Activated naive CD4-positive, alpha-beta T cell treated with anti-CD3 and anti-CD28 coated beads, Interleukin-2, amount 10 ng/mL, durations not matched to agents 7 days and 5 days (primary cell): ENCODE results near the gene MYPN.
"Not testable (repeated sequence)": the region's sequence is repeated elsewhere in the genome, so short reads cannot be mapped to it uniquely, and the experiment has no call there.

ENCODE experiments used
- CTCF ChIA-PET: fragments of 350-600 bp; sonication (Branson Sonifier 250); formaldehyde crosslinking; loops from one replicate; lab custom pipeline; 2021; ENCODE audit warnings: antibody characterized with exemption; lab: Charles Lee
- DNase-seq: peaks from one replicate; pipeline ENCODE4 v3.0.0-alpha.2; 2020
- H3K27ac Mint-ChIP-seq: one replicate; pipeline ENCODE4 v1.8.0; 2021; ENCODE audit warnings: mild to moderate bottlenecking, moderate library complexity, mixed read lengths
- H3K27me3 Mint-ChIP-seq: one replicate; pipeline ENCODE4 v1.8.0; 2021; ENCODE audit warnings: mild to moderate bottlenecking, mixed read lengths
- H3K36me3 Mint-ChIP-seq: one replicate; pipeline ENCODE4 v1.8.0; 2021; ENCODE audit warnings: mixed read lengths
- H3K4me1 Mint-ChIP-seq: one replicate; pipeline ENCODE4 v1.8.0; 2021; ENCODE audit warnings: mixed read lengths
- H3K4me3 Mint-ChIP-seq: one replicate; pipeline ENCODE4 v1.8.0; 2021; ENCODE audit warnings: mild to moderate bottlenecking, moderate library complexity, mixed read lengths
- H3K9me3 Mint-ChIP-seq: one replicate; pipeline ENCODE4 v1.8.0; 2021; ENCODE audit warnings: mixed read lengths

The MYPN gene, protein sequence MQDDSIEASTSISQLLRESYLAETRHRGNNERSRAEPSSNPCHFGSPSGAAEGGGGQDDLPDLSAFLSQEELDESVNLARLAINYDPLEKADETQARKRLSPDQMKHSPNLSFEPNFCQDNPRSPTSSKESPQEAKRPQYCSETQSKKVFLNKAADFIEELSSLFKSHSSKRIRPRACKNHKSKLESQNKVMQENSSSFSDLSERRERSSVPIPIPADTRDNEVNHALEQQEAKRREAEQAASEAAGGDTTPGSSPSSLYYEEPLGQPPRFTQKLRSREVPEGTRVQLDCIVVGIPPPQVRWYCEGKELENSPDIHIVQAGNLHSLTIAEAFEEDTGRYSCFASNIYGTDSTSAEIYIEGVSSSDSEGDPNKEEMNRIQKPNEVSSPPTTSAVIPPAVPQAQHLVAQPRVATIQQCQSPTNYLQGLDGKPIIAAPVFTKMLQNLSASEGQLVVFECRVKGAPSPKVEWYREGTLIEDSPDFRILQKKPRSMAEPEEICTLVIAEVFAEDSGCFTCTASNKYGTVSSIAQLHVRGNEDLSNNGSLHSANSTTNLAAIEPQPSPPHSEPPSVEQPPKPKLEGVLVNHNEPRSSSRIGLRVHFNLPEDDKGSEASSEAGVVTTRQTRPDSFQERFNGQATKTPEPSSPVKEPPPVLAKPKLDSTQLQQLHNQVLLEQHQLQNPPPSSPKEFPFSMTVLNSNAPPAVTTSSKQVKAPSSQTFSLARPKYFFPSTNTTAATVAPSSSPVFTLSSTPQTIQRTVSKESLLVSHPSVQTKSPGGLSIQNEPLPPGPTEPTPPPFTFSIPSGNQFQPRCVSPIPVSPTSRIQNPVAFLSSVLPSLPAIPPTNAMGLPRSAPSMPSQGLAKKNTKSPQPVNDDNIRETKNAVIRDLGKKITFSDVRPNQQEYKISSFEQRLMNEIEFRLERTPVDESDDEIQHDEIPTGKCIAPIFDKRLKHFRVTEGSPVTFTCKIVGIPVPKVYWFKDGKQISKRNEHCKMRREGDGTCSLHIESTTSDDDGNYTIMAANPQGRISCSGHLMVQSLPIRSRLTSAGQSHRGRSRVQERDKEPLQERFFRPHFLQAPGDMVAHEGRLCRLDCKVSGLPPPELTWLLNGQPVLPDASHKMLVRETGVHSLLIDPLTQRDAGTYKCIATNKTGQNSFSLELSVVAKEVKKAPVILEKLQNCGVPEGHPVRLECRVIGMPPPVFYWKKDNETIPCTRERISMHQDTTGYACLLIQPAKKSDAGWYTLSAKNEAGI (N-terminal part only)

DNA sequence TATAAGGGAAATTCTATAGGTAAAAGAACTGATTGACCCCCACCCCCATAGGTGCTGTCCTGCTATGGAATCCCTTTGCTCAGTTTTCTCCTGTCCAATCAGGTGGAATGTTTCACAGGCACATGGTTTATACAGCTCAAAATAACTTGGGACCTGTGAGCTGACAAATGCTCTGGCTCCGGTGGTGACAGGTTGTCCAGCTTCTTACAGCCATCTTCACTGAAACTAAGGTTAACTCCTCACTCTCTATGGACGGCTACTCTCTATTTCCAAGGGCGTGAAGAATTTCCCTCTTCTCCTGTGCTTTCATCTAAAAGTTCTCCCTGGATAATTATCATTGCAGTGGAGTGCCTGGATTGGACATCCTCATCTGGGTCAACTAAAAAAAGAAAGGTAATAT is at the start of gene MYPN:
MYPN (plus strand) TSS at position 158 of the 400 bp plus-strand sequence. CDS start 11,951 bp downstream, outside the sequence.
- Mint-ChIP-seq H3K4me3 (no peak within 1 kb of the TSS), H3K36me3 (no peaks in the 10 kb centered on the region), H3K4me1 (no peaks in the 10 kb centered on the region), H3K9me3 (no peaks in the 10 kb centered on the region), H3K27me3 (peaks cover 5% of the 10 kb centered on the region), H3K27ac (no peak within 1 kb of the TSS)
- DNase-seq: no peak
- CTCF ChIA-PET: interaction anchor here (1.3 kb wide), 1 partner anchor 10 kb away, joined by 3 read pairs; no protein-coding TSS in a partner anchor

DNA sequence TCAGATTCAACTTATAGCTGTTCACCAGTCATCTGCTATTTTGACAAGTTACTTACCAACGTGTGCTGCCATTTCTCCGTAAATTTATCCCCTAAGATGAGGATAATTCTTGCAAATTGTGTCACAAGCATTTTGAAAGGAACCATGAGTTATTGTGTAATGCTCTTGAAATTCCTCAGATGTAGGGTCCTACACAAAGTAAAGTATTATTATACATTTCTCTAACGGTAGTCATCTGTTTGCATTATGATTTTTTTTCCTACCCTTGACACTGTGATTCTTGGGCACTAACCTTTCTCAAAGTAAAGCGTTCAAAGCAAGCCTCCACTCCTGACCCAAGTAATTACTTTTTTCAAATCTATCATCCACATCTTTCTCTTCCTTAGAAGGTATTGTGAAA is 42.3 kb upstream of the MYPN start:
- H3K27me3 Mint-ChIP-seq: no peaks in the 10 kb centered on the region
- peaks cover 20% of the 10 kb centered on the region for H3K4me1 Mint-ChIP-seq
- no peak overlapping the region for H3K27ac Mint-ChIP-seq
- DNase-seq: no peak
- H3K9me3 Mint-ChIP-seq: no peaks in the 10 kb centered on the region
- H3K4me3 Mint-ChIP-seq: no peak overlapping the region
- peaks cover 40% of the 10 kb centered on the region for H3K36me3 Mint-ChIP-seq
- CTCF ChIA-PET: no interaction called here

DNA sequence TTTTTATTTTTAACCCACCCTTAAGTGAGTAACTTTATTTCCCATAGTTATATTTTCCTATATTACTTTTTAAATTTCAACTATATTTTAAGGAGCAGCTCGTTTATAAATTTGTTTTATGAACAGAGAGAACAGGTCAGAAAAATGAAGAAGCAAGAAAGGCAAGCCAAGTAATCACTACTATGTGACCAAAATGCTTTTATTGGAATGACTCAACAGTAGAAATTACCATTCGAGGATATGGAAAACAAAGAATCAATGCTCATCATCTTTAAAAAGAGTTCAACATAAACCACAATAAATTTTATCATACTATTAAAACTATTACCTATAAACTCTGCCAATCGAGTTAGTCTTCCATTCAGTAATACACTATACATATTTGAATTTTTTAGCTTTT is 41.8 kb upstream of the MYPN start:
- no peaks in the 10 kb centered on the region for H3K27me3 Mint-ChIP-seq
- H3K4me1 Mint-ChIP-seq: peaks cover 24% of the 10 kb centered on the region
- H3K36me3 Mint-ChIP-seq: peaks cover 39% of the 10 kb centered on the region
- no peak overlapping the region for H3K27ac Mint-ChIP-seq
- no peak for DNase-seq
- no peak overlapping the region for H3K4me3 Mint-ChIP-seq
- CTCF ChIA-PET: no interaction called here
- no peaks in the 10 kb centered on the region for H3K9me3 Mint-ChIP-seq

DNA sequence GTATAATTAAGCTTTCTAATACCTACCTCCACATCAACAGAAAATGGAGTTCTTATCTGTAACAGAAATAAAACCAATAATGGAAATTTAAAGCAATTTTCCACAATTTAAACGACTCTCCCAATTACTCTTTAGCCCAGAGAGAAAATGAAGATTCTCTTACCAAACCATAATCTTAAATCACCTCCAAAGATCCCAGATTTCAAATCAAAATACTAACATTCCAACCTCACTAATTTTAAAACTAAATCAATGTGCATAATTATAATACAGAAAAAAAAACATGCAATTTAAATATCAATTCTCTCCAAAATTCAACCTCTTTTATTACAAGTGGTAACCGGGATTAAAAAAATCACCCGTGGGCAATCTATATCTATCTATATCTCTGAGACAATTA is 35.7 kb upstream of the MYPN start:
- H3K36me3 Mint-ChIP-seq: peaks cover 25% of the 10 kb centered on the region
- peaks cover 3% of the 10 kb centered on the region for H3K27me3 Mint-ChIP-seq
- DNase-seq: no peak
- H3K9me3 Mint-ChIP-seq: no peaks in the 10 kb centered on the region
- peak overlapping the region; percentile 91 for H3K4me3 Mint-ChIP-seq
- H3K4me1 Mint-ChIP-seq: peaks cover 49% of the 10 kb centered on the region
- H3K27ac Mint-ChIP-seq: peak overlapping the region; percentile 28
- CTCF ChIA-PET: no interaction called here

DNA sequence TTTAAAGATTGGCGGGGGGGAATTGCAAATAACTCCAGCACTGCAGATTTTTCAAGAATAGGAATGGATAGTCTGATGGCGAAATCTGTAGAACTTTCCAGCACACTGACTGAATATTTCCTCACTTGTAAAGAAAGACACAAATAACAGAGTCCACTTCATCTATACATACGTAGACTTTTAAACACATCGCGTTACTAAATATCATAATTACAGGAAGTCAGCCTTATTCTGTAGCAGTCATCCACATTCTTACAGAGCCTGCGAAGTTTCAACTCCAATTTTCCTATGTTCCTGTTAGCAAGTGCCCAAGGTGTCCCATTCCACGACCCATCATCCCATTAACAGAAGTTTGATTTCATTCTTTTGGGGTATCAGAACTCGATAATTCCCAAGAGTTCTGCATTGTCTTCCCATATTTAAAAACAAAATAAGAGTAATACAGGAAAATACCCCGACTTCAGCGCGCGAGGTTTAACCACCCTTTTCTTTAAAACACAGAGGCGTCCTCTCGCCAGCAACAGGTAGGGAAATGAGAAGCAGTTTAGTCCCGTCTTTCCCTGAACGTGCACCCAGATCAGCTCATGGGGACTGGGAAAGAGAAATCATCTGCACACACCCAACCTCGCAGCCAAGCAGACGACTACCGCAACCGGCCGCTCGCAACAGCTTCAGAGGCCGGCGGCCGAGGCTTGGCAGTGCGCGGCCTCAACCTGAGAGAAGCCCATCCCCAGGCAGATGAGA is 35.1 kb upstream of the MYPN start:
- H3K27ac Mint-ChIP-seq: peak overlapping the region; percentile 91
- CTCF ChIA-PET: no interaction called here
- peaks cover 24% of the 10 kb centered on the region for H3K36me3 Mint-ChIP-seq
- H3K27me3 Mint-ChIP-seq: peaks cover 7% of the 10 kb centered on the region
- H3K4me1 Mint-ChIP-seq: peaks cover 47% of the 10 kb centered on the region
- no peaks in the 10 kb centered on the region for H3K9me3 Mint-ChIP-seq
- H3K4me3 Mint-ChIP-seq: peak overlapping the region; percentile 91
- no peak for DNase-seq

DNA sequence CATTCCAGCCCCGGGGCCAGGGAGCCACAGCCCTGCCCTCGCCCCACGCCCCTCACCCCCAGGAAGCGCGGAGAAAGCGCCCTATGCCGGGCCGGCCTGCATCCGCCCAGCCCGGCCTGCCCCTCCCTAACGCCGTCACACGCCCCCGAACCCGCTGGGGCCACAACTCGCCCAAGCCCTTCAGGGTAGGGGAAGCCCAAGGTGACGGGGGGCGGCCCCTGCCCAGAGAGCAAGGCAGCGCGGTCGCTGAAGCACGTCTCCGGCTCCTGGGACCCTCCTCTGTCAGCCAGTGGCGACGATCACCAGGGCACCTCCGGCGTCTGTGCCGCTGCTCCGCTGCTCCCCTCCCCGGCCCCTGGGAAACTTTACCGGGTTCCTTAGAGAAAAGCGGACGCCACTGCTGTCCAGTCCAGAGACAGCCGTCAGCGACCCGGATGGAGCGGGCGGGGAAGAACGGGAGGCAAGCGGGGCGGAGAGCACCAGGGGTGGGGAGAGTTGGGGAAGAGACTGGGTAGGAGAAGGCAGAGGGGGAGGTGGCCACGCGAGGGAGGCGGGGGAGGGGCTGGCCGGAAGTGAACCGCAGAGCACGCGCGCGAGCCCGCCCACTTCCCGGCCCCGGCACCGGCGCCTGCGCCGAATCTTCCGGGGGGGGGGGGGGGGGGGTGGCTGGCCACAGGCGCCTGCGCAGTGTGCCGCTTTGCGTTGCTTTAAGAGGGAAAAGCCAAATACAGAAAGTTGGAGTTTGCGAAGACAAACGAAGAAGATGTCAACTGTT is 34.3 kb upstream of the MYPN start, which contains the start of gene HERC4:
HERC4 (minus strand) TSS at position 509 of the 775 bp plus-strand sequence. CDS start 2,175 bp downstream, outside the sequence.
- Mint-ChIP-seq H3K4me3 (peak within 1 kb of the TSS; percentile 91), H3K9me3 (no peaks in the 10 kb centered on the region)
- CTCF ChIA-PET: interaction anchor here (1.6 kb wide), 1 partner anchor 220 kb away, joined by 4 read pairs; no protein-coding TSS in a partner anchor

DNA sequence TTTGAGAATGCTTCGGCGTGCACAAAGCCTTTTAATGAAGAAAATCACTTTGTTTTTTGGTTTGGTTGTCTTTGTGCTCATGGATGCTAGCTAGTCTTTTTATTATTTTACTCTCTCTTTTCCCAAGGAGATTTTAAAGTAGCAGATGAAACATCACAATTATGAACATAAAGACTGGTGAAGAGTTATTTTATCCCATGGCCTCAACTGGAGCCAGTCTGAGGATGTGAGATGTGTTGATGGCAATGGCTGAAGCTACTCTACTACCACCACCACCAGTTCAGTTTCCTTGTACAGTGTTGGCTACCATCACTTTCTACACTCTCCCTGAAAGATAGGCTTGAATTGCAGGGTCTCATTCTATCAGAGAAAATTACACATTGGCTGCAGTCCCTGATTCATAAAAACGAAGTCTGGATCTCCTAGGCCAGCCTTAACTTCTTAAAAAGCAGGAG is 33.7 kb upstream of the MYPN start:
- DNase-seq: no peak
- Mint-ChIP-seq H3K4me3 (peak overlapping the region; percentile 91), H3K4me1 (peaks cover 43% of the 10 kb centered on the region), H3K9me3 (no peaks in the 10 kb centered on the region), H3K27ac (peak overlapping the region; percentile 76), H3K27me3 (peaks cover 7% of the 10 kb centered on the region), H3K36me3 (peaks cover 21% of the 10 kb centered on the region)
- CTCF ChIA-PET: interaction anchor here (1.6 kb wide), 1 partner anchor 221 kb away, joined by 4 read pairs; no protein-coding TSS in a partner anchor

More for the DNA sequence above, 34.3 kb upstream of the MYPN start, which contains the start of gene HERC4:
- Mint-ChIP-seq H3K27ac (peak within 1 kb of the TSS; percentile 91), H3K4me1 (peaks cover 43% of the 10 kb centered on the region), H3K27me3 (peaks cover 7% of the 10 kb centered on the region), H3K36me3 (peaks cover 22% of the 10 kb centered on the region)
- peak; percentile 93 for DNase-seq

DNA sequence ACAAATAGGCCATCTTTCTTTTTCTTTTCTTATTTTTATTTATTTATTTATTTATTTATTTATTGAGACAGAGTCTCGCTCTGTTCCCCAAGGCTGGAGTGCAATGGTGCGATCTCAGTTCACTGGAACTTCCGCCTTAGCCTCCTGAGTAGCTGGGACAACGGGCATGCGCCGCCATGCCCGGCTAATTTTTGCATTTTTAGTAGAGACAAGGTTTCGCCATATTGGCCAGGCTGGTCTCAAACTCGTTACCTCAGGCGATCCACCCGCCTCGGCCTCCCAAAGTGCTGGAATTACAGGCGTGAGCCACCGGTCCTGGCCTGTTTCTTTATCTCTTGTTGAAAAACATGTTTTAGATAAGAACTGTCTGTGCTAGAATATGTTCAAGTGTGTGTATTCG is 33.2 kb upstream of the MYPN start:
- Mint-ChIP-seq H3K36me3 (peaks cover 16% of the 10 kb centered on the region), H3K27me3 (peaks cover 11% of the 10 kb centered on the region), H3K4me1 (peaks cover 38% of the 10 kb centered on the region)
- H3K9me3 Mint-ChIP-seq, H3K4me3 Mint-ChIP-seq, H3K27ac Mint-ChIP-seq, DNase-seq: not testable (repeated sequence)
- CTCF ChIA-PET: interaction anchor here (1.6 kb wide), 1 partner anchor 221 kb away, joined by 4 read pairs; no protein-coding TSS in a partner anchor

DNA sequence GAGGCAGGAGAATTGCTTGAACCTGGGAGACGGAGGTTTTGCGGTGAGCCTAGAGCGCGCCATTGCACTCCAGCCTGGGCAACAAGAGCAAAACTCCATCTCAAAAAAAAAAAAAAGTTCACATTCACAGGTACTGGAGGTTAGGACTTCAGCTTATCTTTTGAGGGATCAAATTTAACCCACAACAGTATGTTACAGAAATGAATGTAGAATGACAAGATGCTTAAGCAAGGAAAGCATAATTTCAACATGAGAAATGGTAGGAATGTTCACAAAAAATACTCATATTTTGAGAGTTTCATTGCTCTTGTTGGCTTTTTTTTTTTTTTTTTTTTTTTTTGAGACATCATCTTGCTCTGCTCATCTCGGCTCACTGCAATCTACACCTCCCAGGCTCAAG is 32.3 kb upstream of the MYPN start:
- no peak for DNase-seq
- Mint-ChIP-seq H3K27ac (peak overlapping the region; percentile 28), H3K36me3 (peaks cover 9% of the 10 kb centered on the region), H3K9me3 (no peaks in the 10 kb centered on the region), H3K4me1 (peaks cover 28% of the 10 kb centered on the region), H3K27me3 (peaks cover 12% of the 10 kb centered on the region), H3K4me3 (no peak overlapping the region)
- CTCF ChIA-PET: no interaction called here

DNA sequence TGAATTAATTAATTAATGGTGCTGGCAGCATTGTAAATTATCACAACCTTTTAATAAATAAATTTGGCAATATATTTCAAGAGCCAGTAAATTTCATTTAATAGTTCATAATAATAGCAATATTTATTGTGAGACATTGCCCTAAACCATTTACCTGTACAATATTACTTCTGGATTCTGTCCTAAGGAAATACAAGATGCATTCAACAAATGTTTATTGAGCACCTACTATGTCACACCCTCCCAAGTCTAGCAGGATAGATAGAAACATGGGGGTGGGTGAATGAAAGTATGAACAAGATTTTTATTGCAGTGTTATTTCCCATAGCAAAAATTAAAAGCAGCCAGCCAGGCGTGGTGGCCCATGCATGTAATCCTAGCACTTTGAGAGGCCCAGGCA is 29.9 kb upstream of the MYPN start:
- no peak overlapping the region for H3K4me3 Mint-ChIP-seq
- no peaks in the 10 kb centered on the region for H3K9me3 Mint-ChIP-seq
- H3K36me3 Mint-ChIP-seq: no peaks in the 10 kb centered on the region
- H3K4me1 Mint-ChIP-seq: peaks cover 11% of the 10 kb centered on the region
- no peak overlapping the region for H3K27ac Mint-ChIP-seq
- H3K27me3 Mint-ChIP-seq: peaks cover 17% of the 10 kb centered on the region
- no peak for DNase-seq
- CTCF ChIA-PET: no interaction called here

DNA sequence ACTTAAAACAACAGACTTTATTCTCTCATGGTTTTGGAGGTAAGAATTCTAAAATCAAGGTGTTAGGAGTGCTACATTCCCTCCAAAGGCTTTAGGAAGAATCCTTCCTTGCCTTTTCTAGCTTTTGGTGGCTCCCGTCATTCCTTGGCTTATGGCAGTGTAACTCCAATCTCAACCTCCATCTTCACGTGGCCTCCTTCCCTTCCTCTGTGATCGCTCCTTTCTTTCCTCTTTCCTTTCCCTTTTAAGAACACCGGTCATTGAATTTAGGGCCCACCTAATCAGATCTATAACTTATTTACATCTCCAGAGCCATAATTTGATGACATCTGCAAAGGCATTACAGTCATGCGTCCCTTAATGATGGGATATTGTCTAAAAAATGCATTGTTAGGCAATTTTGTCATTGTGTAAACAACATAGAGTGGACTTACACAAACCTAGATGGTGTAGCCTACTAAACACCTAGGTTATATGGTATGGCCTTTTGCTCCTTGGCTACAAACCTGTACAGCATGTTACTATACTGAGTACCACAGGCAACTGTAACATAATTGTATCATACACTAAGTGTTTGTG is 28.3 kb upstream of the MYPN start:
- no peak overlapping the region for H3K27ac Mint-ChIP-seq
- DNase-seq: no peak
- H3K27me3 Mint-ChIP-seq: peaks cover 17% of the 10 kb centered on the region
- H3K36me3 Mint-ChIP-seq: no peaks in the 10 kb centered on the region
- peaks cover 5% of the 10 kb centered on the region for H3K4me1 Mint-ChIP-seq
- H3K9me3 Mint-ChIP-seq: no peaks in the 10 kb centered on the region
- CTCF ChIA-PET: no interaction called here
- no peak overlapping the region for H3K4me3 Mint-ChIP-seq

DNA sequence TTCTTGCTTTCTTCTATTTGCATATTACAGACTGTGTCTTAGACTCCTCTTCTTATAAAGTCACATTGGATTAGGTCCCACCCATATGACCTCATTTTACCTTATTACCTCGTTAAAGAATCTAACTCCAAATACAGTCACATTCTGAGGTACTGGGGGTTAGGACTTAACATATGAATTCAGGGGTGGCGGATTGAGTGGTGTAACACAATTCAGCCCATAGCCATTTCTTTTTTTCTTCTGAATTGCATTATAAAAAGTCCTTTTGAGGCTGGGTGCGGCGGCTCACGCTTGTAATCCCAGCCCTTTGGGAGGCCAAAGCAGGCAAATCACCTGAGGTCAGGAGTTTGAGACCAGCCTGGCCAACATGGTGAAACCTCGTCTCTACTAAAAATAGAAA is 27.4 kb upstream of the MYPN start:
- Mint-ChIP-seq H3K36me3 (no peaks in the 10 kb centered on the region), H3K9me3 (no peaks in the 10 kb centered on the region), H3K27ac (no peak overlapping the region), H3K4me1 (no peaks in the 10 kb centered on the region), H3K27me3 (peaks cover 17% of the 10 kb centered on the region), H3K4me3 (no peak overlapping the region)
- CTCF ChIA-PET: no interaction called here
- DNase-seq: no peak
